ENCODE results near the gene OR3A1.
"Not testable (repeated sequence)": the region's sequence is repeated elsewhere in the genome, so short reads cannot be mapped to it uniquely, and the experiment has no call there.

Gene OR3A1

GRCh38 chr17:3282901-3283300, 15.3 kb downstream of the OR3A1 start:
- DNase-seq (ENCODE audit: low read depth) = no peak
- TF ChIP-seq CTCF (conservative IDR thresholded peaks at IDR 0.05; ENCODE audit: low read length) = no peak
- no peak overlapping the region for H3K4me3 ChIP-seq (ENCODE audit: low read length)

GRCh38 chr17:3276126-3276525, 22.0 kb downstream of the OR3A1 start:
- TF ChIP-seq CTCF (conservative IDR thresholded peaks at IDR 0.05; ENCODE audit: low read length) = no peak
- H3K4me3 ChIP-seq (ENCODE audit: low read length) = no peak overlapping the region
- DNase-seq (ENCODE audit: low read depth) = no peak

DNA sequence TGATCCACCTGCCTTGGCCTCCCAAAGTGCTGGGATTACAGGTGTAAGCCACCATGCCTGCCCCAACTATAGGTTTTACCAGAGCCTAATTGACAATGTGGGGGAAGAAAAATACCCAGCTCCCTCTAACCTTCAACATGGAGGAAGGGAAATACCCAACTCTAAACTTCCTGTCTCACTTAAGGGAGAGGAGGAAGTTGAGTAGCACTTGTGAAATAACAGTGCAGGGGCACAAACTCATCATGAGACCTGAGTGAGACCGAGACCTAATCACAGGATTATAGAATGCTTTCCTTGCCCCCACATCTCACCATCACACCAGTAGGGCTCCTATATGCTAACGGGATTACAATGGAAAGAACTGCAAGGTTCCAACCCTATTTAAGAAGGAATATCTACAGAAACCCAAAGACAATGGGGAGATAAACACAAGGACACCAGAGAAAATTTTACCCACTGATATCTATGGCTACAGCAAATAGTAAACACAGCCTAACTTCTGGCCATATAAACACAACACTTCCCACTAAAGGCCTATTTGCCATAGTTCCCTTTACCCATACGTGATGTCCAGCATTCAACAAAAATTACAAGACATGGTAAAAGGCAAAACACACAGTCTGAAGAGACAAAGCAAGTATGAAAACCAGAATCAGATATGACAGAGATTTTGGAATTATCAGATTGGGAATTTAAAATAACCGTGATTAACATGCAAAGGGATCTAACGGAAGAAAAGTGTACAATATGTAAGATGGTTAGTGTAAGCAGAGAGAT, 26.9 kb downstream of the OR3A1 start:
- H3K4me3 ChIP-seq (ENCODE audit: low read length) = no peak overlapping the region
- DNase-seq (ENCODE audit: low read depth) = no peak
- TF ChIP-seq CTCF (conservative IDR thresholded peaks at IDR 0.05; ENCODE audit: low read length) = no peak

- no peak overlapping the region for H3K4me3 ChIP-seq (ENCODE audit: low read length)
- DNase-seq (ENCODE audit: low read depth) = no peak
- TF ChIP-seq CTCF (conservative IDR thresholded peaks at IDR 0.05; ENCODE audit: low read length) = no peak
These were observed 37.6 kb downstream of the OR3A1 start for GRCh38 chr17:3260600-3260999.

- TF ChIP-seq CTCF (conservative IDR thresholded peaks at IDR 0.05; ENCODE audit: low read length) = no peak
- no peak overlapping the region for H3K4me3 ChIP-seq (ENCODE audit: low read length)
- DNase-seq (ENCODE audit: low read depth) = no peak
These were observed 38.0 kb downstream of the OR3A1 start for GRCh38 chr17:3260163-3260562.

DNA sequence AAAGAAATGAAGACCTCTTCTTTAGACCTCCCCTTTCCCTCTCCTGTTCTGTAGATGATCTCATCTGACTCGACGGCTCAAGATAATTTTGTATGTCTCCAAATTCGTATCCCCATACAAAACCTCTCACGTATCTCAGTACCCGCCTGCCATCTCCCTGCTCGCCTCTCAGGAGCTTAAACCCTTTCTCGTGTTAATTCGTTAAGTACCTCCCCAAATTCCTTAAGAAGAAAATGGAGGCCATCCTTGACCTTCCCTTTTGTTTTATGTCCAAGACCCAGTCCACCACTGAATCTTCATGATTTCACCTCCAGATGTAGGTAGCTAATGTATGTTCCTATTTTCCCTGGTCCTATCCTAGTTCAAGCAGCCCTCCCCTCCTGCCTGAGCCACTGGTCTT, 41.6 kb downstream of the OR3A1 start:
- no peak for DNase-seq (ENCODE audit: low read depth)
- H3K4me3 ChIP-seq (ENCODE audit: low read length) = no peak overlapping the region
- TF ChIP-seq CTCF (conservative IDR thresholded peaks at IDR 0.05; ENCODE audit: low read length) = no peak

DNA sequence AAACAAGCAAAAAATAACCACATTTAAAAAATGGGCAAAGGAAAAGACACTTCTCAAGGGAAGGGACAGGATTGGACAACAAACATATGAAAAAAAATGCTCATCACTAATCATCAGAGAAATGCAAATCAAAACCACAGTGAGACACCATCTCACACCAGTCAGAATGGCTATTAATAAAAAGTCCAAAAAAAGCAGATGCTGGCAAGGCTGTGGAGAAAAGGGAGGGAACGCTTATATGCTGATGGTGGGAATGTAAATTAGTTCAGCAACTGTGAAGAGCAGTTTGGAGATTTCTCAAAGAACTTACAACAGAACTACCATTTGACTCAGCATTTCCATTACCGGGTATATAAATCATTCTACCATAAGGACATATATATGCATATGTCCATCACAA, 49.1 kb downstream of the OR3A1 start:
- not testable (repeated sequence) for H3K4me3 ChIP-seq (ENCODE audit: low read length); DNase-seq (ENCODE audit: low read depth)

GRCh38 chr17:3244841-3245240, 53.3 kb downstream of the OR3A1 start:
- DNase-seq (ENCODE audit: low read depth); H3K4me3 ChIP-seq (ENCODE audit: low read length): not testable (repeated sequence)

- DNase-seq (ENCODE audit: low read depth); H3K4me3 ChIP-seq (ENCODE audit: low read length): not testable (repeated sequence)
These were observed 57.1 kb downstream of the OR3A1 start for GRCh38 chr17:3241044-3241443.

Data from AG10803 (cell line).